OCI-LY3 (cell line): Measurements from ENCODE around the gene RGS9.

Experiments
- CTCF ChIP-seq: fragments of 200-600, 300-600 bp; sonication (generic); IDR thresholded peaks from 2 replicates; pipeline ENCODE4 v1.5.1; 2014; ENCODE audit warnings: antibody characterized with exemption, low read length, low read depth
- EZH2phosphoT487 ChIP-seq: fragments of 200-600 bp; shearing (Covaris generic); IDR thresholded peaks from 2 replicates; pipeline ENCODE4 v1.6.1; 2018; ENCODE audit warnings: antibody characterized with exemption, mixed run types, low read depth

- TF ChIP-seq CTCF: no peak
- TF ChIP-seq EZH2phosphoT487: no peak
Measured at GRCh38 chr17:65156185-65156834, 19.1 kb downstream of the RGS9 start.
